ENCODE results near the gene DCAF17. TPM values are rescaled to one million over a fixed set of nuclear protein-coding genes. Genes with fewer than 3 reads are reported as not detected.

DCAF17 gene
- total RNA-seq, 4 donors from 2014 or later = 14.2 to 21.4 (median 18.6) TPM

DNA sequence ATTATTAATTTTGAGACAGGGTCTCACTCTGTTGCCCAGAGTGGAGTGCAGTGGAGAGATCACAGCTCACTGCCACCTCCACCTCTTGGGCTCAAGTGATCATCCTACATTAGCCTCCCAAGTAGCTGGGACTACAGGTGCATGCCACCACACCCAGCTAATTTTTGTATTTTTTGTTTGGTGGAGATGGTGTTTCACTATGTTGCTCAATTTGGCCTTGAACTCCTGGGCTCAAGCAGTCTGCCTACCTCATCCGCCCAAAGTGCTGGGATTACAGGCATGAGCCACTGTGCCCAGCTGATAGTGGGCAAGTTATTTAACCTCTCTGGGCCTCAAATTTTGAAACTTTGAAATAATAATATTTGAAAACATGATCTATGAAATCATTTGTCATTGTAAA, 26.5 kb downstream of the DCAF17 start:
- TF ChIP-seq POLR2A (IDR thresholded peaks at IDR 0.05) (no peak), EP300 (IDR thresholded peaks at IDR 0.05) (no peak)
- TF ChIP-seq, protein P1, sequence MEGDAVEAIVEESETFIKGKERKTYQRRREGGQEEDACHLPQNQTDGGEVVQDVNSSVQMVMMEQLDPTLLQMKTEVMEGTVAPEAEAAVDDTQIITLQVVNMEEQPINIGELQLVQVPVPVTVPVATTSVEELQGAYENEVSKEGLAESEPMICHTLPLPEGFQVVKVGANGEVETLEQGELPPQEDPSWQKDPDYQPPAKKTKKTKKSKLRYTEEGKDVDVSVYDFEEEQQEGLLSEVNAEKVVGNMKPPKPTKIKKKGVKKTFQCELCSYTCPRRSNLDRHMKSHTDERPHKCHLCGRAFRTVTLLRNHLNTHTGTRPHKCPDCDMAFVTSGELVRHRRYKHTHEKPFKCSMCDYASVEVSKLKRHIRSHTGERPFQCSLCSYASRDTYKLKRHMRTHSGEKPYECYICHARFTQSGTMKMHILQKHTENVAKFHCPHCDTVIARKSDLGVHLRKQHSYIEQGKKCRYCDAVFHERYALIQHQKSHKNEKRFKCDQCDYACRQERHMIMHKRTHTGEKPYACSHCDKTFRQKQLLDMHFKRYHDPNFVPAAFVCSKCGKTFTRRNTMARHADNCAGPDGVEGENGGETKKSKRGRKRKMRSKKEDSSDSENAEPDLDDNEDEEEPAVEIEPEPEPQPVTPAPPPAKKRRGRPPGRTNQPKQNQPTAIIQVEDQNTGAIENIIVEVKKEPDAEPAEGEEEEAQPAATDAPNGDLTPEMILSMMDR (IDR thresholded peaks at IDR 0.05) = no peak
- no peaks in the 10 kb centered on the region for H3K4me1 ChIP-seq
- ATAC-seq = no peak
- no peaks in the 10 kb centered on the region for H3K27me3 ChIP-seq
- H3K4me3 ChIP-seq = no peak overlapping the region
- H3K9me3 ChIP-seq = no peaks in the 10 kb centered on the region
- H3K36me3 ChIP-seq = peaks cover 0 to 56% of the 10 kb centered on the region in 2 donors
- WGBS, 2 donors (ENCODE audit: low coverage in 1 of 2) = 100% methylated on average over 1 of the region's 1 CpG; no CpG with 5 or more reads in 1 of the 2 donors
- no peak overlapping the region for H3K27ac ChIP-seq

DNA sequence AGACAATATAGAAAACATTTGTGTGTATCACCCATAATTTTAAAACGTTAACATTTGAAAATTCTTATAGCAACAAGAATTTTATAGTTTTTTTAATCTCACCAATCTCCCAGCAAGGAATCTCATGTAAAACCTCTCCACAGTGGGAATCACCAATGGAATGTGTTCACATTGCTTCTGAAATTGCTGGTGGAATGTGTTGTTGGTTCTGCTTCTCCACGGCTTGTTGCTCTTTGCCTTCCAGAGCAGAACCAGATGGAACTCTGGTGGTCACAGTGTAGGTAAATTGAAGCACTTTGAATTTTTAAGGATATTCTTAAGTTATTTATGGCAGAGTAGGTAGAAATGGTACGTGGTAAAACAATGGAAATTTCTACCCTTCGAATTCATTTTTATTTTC, 35.1 kb downstream of the DCAF17 start:
- Histone ChIP-seq H3K27ac (no peak overlapping the region), H3K27me3 (no peaks in the 10 kb centered on the region), H3K9me3 (no peaks in the 10 kb centered on the region), H3K4me1 (no peaks in the 10 kb centered on the region), H3K4me3 (no peak overlapping the region), H3K36me3 (peaks cover 4 to 65% of the 10 kb centered on the region in 2 donors)
- WGBS, 2 donors (ENCODE audit: low coverage in 1 of 2) = 85 to 88% methylated on average over 4 of the region's 4 CpGs
- no peak for ATAC-seq
- TF ChIP-seq, protein P1 (IDR thresholded peaks at IDR 0.05) = no peak
- no peak for TF ChIP-seq POLR2AphosphoS5 (IDR thresholded peaks at IDR 0.05)
- no peak for TF ChIP-seq EP300 (IDR thresholded peaks at IDR 0.05)
- TF ChIP-seq POLR2A (IDR thresholded peaks at IDR 0.05) = no peak

DNA sequence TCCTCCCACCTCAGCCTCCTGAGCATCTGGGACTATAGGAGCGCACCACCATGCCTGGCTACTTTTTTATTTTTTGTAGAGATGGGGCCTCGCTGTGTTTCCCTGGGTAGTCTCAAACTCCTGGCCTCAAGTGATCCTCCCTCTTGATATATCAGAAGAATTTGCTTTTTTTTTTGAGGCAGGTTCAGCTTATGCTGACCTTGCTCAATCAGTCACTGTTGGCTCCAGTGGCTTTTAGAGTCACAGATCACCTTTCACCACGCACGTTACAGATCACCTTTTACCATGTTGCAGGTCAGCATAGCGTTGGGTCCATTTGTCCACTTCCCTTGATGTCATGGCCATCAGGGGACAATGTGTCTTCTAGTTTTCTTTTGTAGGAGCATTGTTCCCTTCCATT, 36.1 kb downstream of the DCAF17 start:
- H3K36me3 ChIP-seq = peaks cover 4 to 72% of the 10 kb centered on the region in 2 donors

DNA sequence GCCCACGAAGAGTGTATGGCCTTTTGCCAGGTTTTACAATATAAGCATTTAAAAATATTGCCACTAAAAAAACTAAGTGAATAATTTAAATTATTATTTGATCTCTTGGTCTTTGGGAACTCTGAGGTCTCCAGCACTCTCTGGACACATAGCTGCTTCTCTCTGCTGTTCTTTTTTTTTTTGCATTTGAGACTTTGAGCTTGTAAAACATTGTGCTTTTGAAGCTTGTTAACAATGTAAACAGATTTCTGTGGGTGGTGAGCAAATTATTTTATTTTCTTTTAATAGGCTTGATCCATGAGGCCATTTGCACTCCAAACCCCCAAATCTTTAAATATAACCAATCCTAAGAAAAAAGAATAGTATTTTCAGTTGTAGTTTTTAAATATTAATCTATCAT, 42.0 kb downstream of the DCAF17 start:
- Histone ChIP-seq H3K9me3 (no peaks in the 10 kb centered on the region), H3K4me3 (no peak overlapping the region), H3K27ac (no peak overlapping the region), H3K36me3 (peaks cover 4 to 83% of the 10 kb centered on the region in 2 donors), H3K27me3 (no peaks in the 10 kb centered on the region), H3K4me1 (no peaks in the 10 kb centered on the region)
- WGBS, 2 donors (ENCODE audit: low coverage in 1 of 2) = 63 to 70% methylated on average over 1 of the region's 1 CpG
- no peak for ATAC-seq
- TF ChIP-seq EP300 (IDR thresholded peaks at IDR 0.05) = no peak

More for the DNA sequence above, 36.1 kb downstream of the DCAF17 start:
- no peaks in the 10 kb centered on the region for H3K9me3 ChIP-seq
- WGBS, 2 donors (ENCODE audit: low coverage in 1 of 2) = 75 to 93% methylated on average over 5 of the region's 5 CpGs
- H3K27me3 ChIP-seq = no peaks in the 10 kb centered on the region
- no peak for ATAC-seq
- H3K4me1 ChIP-seq = no peaks in the 10 kb centered on the region
- no peak overlapping the region for H3K4me3 ChIP-seq
- TF ChIP-seq POLR2AphosphoS5 (IDR thresholded peaks at IDR 0.05) = no peak
- TF ChIP-seq, protein P1 (IDR thresholded peaks at IDR 0.05) = no peak
- TF ChIP-seq EP300 (IDR thresholded peaks at IDR 0.05) = no peak
- TF ChIP-seq POLR2A (IDR thresholded peaks at IDR 0.05) = no peak
- H3K27ac ChIP-seq = no peak overlapping the region

DNA sequence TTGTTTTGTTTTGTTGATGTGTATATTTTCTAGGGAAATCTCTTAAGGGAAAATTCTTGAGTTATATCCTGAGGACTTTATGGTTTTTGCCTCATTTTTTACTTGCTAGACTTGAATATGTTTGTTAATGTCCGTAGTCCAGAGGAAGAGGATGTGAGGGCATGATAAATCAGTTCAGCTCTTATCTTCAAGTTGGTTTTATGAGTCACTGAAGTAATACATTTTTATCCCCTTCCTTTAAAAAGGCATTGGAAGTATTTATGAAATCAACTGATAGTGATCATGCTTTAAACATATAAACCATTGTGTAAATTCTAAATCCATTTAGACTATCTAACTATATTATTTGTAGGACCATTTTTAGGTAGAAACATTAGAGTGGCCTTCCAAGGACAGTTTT, 44.3 kb downstream of the DCAF17 start:
- Histone ChIP-seq H3K27me3 (no peaks in the 10 kb centered on the region), H3K4me3 (no peak overlapping the region), H3K36me3 (peaks cover 4 to 80% of the 10 kb centered on the region in 2 donors), H3K9me3 (no peaks in the 10 kb centered on the region), H3K4me1 (no peaks in the 10 kb centered on the region), H3K27ac (no peak overlapping the region)
- WGBS, 2 donors (ENCODE audit: low coverage in 1 of 2) = 78 to 100% methylated on average over 1 of the region's 1 CpG
- no peak for TF ChIP-seq POLR2AphosphoS5 (IDR thresholded peaks at IDR 0.05)
- TF ChIP-seq, protein P1 (IDR thresholded peaks at IDR 0.05) = no peak
- TF ChIP-seq EP300 (IDR thresholded peaks at IDR 0.05) = no peak
- no peak for TF ChIP-seq POLR2A (IDR thresholded peaks at IDR 0.05)
- ATAC-seq = no peak

All from gastroesophageal sphincter (tissue), 4 donors.